Activated T-helper 1 cell treated with Interleukin-2 at 50 U/mL for 16 hours (primary cell): ENCODE measurements around the gene MPG.

Experiments
- DNase-seq: peaks from one replicate; pipeline ENCODE4 v3.0.0-alpha.2; 2020; ENCODE audit warnings: low read depth

MPG gene

GRCh38 chr16:66309-67182 is 11.5 kb upstream of the MPG start:
- no peak for DNase-seq

GRCh38 chr16:67183-67791 is 10.7 kb upstream of the MPG start:
- no peak for DNase-seq

- no peak for DNase-seq
These were observed 9.9 kb upstream of the MPG start for GRCh38 chr16:67884-68789.

- DNase-seq, result no peak
These were observed 8.8 kb upstream of the MPG start for GRCh38 chr16:69181-69580.

- no peak for DNase-seq
These were observed 6.8 kb upstream of the MPG start for GRCh38 chr16:71210-71539.

- DNase-seq, result no peak
These were observed 6.3 kb upstream of the MPG start for GRCh38 chr16:71540-72401.

- DNase-seq, result no peak
These were observed 5.2 kb upstream of the MPG start, which contains the start of gene RHBDF1 for GRCh38 chr16:72561-73548. TSS of gene RHBDF1 (minus strand) at chr16:72631. CDS start at chr16:65015, 7,616 bp downstream.

GRCh38 chr16:74051-74746 is 3.8 kb upstream of the MPG start:
- no peak for DNase-seq

- no peak for DNase-seq
These were observed 3.2 kb upstream of the MPG start for GRCh38 chr16:74747-75334.

GRCh38 chr16:75580-76501 is 2.2 kb upstream of the MPG start:
- DNase-seq, result no peak

- DNase-seq, result no peak
These were observed 1.3 kb upstream of the MPG start for GRCh38 chr16:76535-77272.

GRCh38 chr16:77273-77806 is 685 bp upstream of the MPG start:
- no peak for DNase-seq

GRCh38 chr16:78444-79150 is 572 bp downstream of the MPG start:
- no peak for DNase-seq

GRCh38 chr16:79151-80054 is 1.4 kb downstream of the MPG start:
- DNase-seq, result no peak

- no peak for DNase-seq
These were observed 5.1 kb downstream of the MPG start for GRCh38 chr16:83060-83603.
